Head of caudate nucleus (tissue), 42 donors: ENCODE data around the gene BACH2.
A peak's percentile ranks its signal among the peaks of the same experiment; 100 is the strongest.
"Not testable (repeated sequence)": the region's sequence is repeated elsewhere in the genome, so short reads cannot be mapped to it uniquely, and the experiment has no call there.

Experiments
- DNase-seq, 42 donors: peaks; one replicate each; pipeline versions ENCODE4 v3.0.0 to v3.0.0-alpha.2; 2020 to 2021; ENCODE audit warnings: mixed read lengths in 7 of 42
- intact Hi-C: fragments of 100-400 bp; cut with DNase I; formaldehyde crosslinking; loops from one replicate; pipeline ENCODE4 v1.15.0; 2022

The BACH2 gene

DNA sequence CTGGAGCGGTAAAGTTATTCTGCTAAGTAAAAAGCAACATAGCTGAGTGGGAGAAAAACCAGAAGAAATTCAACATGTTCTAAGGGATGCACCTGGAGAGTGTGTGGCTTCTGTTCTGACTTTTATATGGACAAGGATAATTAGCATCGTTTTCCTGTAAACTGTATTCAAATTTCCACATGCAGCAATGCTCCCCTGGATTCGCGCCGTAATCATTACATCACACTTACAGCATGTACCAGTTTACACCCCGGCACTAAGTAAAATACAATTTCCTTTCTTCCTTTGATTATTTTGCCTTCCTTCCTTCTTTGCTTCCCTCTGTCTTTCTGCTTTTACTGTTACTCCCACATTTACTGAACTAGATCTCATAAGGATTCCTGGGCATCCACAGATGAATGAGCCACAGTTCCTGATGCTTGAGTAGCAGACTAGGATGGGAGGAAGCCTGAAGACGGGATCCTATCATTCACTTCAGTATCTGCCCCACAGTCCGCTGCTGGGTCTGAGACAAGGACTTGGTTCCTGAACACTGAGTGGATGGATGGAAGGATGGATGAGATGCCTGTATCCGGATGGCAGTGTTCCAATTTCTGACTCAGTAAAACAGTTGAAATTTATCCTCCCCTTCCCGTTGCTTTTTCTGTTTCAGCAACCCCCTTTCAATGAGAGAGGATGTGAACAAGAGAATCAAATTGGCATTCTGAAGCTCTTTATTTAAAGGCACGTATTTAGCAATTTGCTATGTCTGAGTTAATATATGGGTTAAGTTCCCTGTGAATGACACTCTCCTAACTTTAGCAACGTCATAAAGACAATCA lies 227.7 kb downstream of the BACH2 start:
- DNase-seq, result no peak
- intact Hi-C loops, result no loop called here

- intact Hi-C loops, result no loop called here
- no peak for DNase-seq
These were observed 228.4 kb downstream of the BACH2 start for GRCh38 chr6:90068264-90068663.

DNA sequence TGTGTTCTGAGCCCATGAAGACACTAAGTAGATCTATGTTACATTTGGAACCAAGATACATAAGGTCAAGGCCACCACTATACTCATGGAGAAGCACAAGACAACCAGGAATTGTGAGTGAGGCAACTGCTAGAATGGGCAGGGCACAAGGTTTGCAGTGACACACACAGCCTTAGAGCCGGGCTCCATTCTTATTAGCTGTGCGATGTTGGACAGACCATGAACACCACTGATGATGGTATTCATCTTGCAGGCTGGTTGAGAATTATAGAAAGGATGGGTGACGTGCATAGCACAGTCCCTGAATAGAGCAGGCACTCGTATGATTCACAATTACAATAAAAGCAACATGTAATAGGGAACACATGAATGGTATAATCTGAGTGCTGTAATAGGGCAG lies 229.9 kb downstream of the BACH2 start:
- intact Hi-C loops, result no loop called here
- DNase-seq, result no peak

DNA sequence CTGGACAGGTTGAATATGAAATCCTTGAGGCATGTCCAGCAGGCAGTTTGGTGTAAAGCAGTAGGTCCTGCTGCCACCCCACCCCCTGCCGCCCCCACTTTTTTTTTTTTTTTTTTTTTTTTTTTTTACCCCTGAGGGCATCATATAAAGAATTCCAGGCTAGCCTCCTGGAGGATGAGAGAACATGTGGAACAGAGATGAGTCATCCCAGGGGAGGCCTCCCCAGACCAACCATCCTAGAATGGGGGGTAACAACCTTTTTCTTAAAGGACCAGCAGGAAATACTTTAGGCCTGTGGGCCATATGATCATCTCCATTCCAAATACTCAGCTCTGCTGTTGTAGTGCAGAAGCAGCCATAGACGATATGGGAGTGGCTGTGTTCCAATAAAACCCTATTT lies 231.5 kb downstream of the BACH2 start:
- intact Hi-C loops, result no loop called here
- no peak for DNase-seq

DNA sequence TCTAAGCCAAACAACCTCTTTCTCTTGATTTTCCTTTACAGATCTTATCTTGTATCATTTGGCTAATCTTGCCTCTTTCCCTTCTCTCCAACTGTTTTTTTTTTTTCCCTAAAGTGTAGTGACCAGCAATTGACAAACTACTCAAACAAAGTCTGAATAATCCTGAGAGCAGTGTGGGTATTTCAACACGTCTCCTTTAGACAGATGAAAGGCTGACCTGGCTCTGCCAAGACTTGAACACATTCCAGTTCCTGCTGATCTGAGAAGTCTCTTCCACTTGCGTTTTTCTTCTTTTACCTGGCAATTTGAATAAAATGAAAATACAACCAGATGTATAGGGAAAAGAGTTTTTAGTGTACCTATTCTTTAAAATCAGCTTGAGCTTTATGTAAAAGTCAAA lies 234.0 kb downstream of the BACH2 start:
- intact Hi-C loops, result no loop called here
- DNase-seq, result no peak

- intact Hi-C loops, result no loop called here
- DNase-seq, result no peak
These were observed 234.6 kb downstream of the BACH2 start for GRCh38 chr6:90062051-90062450.

DNA sequence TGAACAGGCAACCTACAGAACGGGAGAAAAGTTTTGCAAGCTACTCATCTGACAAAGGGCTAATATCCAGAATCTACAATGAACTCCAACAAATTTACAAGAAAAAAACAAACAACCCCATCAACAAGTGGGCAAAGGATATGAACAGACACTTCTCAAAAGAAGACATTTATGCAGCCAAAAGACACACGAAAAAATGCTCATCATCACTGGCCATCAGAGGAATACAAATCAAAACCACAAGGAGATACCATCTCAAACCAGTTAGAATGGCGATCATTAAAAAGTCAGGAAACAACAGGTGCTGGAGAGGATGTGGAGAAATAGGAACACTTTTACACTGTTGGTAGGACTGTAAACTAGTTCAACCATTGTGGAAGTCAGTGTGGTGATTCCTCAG lies 237.5 kb downstream of the BACH2 start:
- DNase-seq, intact Hi-C loops: not testable (repeated sequence)

- intact Hi-C loops, DNase-seq: not testable (repeated sequence)
These were observed 240.7 kb downstream of the BACH2 start for GRCh38 chr6:90055924-90056323.

GRCh38 chr6:90054193-90054592 lies 242.4 kb downstream of the BACH2 start:
- intact Hi-C loops, DNase-seq: not testable (repeated sequence)

DNA sequence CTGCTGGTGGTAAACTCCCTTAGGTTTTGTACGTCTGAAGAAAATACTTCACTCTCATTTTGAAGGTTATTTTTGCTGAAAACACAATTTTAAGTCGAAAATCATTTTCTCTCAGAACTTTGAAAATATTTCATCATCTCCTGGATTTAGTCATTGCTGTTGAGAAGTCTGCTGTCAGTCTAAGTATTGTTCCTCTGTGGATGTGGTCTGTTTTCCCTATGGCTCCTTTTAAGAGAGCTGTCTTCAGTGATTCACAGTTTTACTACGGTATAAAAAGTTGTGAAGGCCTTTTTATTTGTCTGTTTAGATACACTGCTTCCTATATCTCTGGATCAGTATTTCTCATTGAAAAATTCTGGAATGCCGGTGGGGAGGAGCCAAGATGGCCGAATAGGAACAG lies 243.0 kb downstream of the BACH2 start:
- intact Hi-C loops, result no loop called here

DNA sequence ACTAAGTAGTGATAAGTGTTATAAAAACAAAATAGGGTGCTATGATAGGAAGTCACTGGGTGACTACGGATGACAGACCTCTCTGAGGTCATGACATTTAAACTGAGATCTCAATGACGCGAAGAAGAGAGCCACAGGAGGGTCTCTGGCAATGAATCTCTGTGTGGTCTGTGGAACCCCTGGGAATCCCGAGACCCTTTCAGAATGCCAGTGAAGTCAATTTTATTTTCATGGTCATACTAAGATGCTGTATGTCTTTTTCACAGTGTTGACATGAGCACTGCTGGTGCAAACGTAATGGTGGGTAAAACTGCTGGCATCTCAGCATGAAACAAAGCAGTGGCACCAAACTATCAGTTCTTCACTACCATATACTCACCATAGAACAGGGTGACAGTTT lies 247.3 kb downstream of the BACH2 start:
- intact Hi-C loops, result no loop called here
- DNase-seq, result no peak

More for the DNA sequence above, 243.0 kb downstream of the BACH2 start:
- DNase-seq, result no peak

- intact Hi-C loops, result no loop called here
- DNase-seq, result no peak
These were observed 248.3 kb downstream of the BACH2 start for GRCh38 chr6:90048206-90048967.

DNA sequence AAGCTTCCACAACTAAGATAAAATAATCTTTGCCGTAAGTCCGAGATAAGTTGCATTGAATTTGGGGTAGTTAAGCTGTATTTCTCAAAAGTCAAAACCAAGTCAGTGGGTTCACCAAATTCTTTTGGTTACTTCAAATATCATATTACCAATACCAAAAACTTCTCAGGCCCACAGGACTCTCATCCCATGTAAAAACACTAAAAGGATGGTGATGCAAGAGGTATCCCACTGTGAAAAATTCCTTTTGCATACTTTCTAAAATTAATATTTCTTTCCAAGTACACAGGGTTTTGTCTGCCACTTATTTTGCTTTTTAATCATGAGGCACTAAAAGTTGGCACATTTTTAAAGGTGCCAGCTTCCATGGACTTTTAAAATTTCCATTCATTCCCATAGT lies 251.1 kb downstream of the BACH2 start:
- intact Hi-C loops, result no loop called here
- DNase-seq, result no peak

- intact Hi-C loops, result no loop called here
- DNase-seq, result no peak
These were observed 251.7 kb downstream of the BACH2 start for GRCh38 chr6:90044833-90045381.

DNA sequence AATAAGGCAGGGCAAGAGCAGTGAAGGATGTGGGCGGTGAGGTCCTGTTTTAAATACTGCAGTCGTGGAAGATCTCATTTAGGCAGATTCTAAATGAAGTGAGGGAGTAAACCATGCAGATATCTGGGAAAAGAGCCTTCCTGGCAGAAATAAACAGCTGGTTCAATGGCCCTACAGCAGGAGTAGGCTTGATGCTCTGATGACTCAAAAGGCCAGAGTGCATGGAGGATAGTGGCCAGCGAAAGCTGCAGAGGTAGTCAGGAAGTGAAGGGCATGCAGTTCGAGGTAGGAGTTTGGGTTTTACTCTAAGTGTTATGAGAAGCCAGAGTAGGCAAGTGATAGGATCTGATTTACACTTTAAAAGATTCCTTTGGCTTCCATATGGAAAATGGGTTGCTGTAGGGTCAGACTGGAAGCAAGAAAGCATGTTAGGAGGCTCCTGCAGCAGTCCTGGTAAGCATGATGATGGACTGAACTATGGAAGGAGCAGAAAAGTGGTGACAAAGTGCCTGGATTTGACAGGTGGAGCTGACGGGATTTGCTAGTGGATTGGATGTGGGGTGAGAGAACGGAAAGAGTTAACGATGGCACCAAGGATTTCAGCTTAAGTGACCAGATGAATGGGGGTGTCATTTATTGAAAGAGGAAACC lies 252.3 kb downstream of the BACH2 start:
- intact Hi-C loops, result no loop called here
- no peak for DNase-seq

- peak in 5 of 42 donors; percentile 14 to 59 (median 27) for DNase-seq
- intact Hi-C loops, result no loop called here
These were observed 255.7 kb downstream of the BACH2 start for GRCh38 chr6:90040931-90041330.

DNA sequence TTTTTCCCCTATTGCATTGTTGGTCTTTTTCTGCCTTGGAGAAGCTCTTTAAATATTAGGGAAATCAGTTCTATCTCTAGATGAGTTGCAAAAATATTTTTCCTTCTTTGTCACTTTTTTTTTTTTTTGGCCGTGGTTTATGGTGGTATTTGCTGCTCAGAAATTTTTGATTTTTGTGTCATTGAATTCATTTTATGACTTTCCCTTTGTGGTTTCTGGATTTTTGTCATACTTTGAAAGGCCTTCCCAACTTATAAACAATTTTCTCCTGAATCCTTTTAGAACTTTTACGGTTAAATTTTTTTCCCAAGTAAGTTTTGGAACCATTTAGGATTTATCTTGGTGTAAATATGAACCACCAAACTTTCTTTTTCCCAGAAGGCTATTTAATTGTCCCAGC lies 256.7 kb downstream of the BACH2 start:
- intact Hi-C loops, result loop anchor here (10.0 kb wide), 1 partner anchor 55 kb away; no protein-coding TSS in a partner anchor
- DNase-seq, result no peak

- intact Hi-C loops, result loop anchor here (10.0 kb wide), 1 partner anchor 54 kb away; no protein-coding TSS in a partner anchor
- DNase-seq, result no peak
These were observed 257.5 kb downstream of the BACH2 start for GRCh38 chr6:90038961-90039653.

GRCh38 chr6:90036963-90037362 lies 259.7 kb downstream of the BACH2 start:
- no peak for DNase-seq
- intact Hi-C loops, result loop anchor here (10.0 kb wide), 1 partner anchor 52 kb away; no protein-coding TSS in a partner anchor
